GM19351 (cell line): ENCODE results near the gene WDR18.
"Not testable (repeated sequence)": the region's sequence is repeated elsewhere in the genome, so short reads cannot be mapped to it uniquely, and the experiment has no call there.

Experiments
- ATAC-seq: cut with Tn5 transposase; IDR thresholded peaks from one replicate; pipeline ENCODE4 v1.9.1; 2021; ENCODE audit warnings: mild to moderate bottlenecking, moderate library complexity; ENCODE audit not compliant: unreplicated experiment

Gene WDR18

DNA sequence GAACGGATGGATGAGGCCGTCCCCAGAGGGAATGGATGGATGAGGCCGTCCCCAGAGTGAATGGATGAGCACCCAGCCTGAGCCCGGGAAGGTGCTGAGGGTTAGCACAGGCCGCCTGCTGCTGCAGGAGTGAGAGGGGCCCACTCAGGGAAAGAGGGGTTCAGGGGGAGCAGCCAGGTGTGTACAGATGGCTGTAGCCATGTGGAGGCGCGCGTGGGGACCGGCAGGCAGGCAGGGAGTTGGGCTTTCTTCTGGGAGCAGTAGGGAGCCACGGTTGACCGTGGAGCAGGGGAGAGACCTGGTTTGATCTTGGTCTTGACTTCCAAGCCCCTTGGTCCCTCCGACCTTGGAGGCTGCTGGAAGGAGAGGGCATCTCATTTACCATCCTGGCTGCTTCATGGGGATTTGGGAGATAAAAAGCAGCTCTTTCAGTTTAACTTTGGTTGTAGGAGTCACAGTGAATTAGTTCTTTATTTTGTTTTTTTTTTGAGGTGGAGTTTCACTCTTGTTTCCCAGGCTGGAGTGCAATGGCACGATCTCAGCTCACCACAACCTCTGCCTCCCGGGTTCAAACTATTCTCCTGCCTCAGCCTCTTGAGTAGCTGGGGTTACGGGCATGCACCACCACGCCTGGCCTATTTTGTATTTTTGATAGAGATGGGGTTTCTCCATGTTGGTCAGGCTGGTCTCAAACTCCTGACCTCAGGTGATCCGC lies 33.6 kb upstream of the WDR18 start:
- ATAC-seq: no peak

DNA sequence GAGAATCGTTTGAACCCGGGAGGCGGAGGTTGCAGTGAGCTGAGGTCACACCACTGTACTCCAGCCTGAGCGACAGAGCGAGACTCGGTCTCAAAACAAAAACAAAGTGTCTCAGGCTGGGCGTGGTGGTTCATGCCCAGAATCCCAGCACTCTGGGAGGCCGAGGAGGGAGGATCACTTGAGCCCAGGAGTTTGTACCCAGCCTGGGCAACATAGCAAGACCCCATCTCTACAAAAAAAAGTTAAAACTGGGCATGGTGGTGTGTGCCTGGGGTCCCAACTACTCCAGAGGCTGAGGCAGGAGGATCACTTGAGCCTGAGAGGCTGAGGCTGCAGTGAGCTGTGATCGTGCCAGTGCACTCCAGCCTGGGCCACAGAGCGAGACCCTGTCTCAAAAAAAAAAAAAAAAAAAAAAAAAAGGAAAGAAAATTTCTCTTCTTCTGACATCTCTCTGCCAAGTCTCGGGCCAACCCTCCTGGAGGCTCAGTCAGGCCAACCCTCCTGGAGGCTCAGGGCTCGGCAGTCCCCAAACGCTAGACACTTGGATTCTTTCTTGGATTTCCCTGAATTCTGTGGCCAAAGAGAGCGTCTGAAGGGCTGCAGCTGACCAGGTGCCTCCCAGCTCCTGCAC lies 32.0 kb upstream of the WDR18 start:
- ATAC-seq: no peak

DNA sequence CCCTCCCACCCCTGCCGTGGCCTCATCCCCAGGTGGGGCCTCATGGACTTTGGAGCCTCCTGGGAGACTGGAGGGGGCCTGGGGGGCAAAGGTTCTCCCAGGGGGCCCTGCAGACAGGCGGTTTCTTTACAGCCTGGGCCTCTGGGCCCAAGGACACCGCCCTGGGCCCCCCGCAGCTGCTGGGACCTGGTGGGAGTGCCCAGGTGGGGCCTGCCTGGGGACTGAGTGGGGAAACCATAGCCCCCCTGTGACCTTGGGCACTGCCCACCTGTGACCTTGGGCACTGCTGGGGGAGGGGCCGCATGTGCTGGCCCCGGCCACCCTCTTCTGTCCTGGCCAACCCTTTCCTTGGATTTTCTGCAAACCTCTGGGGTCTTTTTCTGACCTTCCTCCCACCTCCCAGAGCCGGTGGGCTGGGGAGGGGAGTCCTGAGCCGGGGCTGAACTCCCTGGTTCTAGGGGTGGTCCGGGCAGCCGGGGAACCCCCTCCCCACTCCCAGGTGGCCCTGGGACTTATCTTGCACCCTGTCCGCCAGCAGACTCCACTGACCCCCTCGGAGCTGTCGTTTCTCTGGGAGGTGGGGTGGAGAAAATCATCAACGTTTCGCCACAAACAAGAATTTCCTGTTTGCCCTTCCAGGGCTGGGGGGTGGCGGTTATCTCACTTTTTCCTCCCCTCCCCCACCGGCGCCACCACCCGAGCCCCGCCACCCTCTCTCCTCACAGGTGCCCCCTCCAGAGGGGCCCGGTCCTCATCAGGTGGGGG lies 31.3 kb upstream of the WDR18 start:
- no peak for ATAC-seq

- no peak for ATAC-seq
Observed at GRCh38 chr19:953445-954271, 30.5 kb upstream of the WDR18 start.

- no peak for ATAC-seq
Observed at GRCh38 chr19:954272-954671, 29.9 kb upstream of the WDR18 start.

DNA sequence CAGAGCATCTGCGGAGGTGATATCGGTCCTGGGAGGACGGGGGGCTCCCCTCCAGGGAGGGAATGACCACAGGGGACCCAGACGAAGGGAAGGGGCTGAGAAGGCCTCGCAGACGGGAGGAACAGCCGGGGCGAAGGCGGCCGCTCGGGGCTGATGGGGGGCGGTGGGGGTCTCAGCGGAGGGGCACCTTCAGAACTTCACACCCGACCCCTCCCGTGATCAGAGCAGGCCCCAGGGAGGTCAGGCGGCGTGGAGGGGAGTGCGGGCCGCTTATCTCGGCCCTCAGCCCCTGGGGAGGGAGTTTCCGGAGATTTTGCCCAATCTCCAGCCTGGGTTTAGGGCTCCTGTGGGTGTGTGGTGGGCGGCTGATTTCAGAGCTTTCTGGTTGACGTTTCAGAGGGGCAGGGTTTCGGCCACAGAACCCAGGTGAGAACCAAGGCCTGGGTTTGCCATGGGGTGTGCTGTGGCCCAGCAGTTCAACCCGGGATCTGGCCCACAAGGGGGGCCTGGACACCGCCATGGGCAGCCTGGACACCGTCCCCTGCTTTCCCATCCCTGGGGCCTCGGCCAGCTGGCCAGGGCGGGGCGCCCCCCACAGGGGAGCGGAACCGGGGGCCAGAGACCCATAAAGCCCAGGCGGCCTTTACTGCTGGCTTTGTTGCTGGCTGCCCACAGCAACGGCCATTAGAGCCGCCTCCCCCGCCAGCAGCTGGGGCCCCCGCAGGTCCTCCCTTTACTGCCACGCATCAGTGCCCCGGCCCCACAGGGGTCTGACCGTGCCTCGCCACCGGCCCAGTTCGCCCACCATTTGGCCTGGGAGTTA lies 29.3 kb upstream of the WDR18 start:
- ATAC-seq: no peak

GRCh38 chr19:955803-956765 lies 28.1 kb upstream of the WDR18 start:
- ATAC-seq: no peak

DNA sequence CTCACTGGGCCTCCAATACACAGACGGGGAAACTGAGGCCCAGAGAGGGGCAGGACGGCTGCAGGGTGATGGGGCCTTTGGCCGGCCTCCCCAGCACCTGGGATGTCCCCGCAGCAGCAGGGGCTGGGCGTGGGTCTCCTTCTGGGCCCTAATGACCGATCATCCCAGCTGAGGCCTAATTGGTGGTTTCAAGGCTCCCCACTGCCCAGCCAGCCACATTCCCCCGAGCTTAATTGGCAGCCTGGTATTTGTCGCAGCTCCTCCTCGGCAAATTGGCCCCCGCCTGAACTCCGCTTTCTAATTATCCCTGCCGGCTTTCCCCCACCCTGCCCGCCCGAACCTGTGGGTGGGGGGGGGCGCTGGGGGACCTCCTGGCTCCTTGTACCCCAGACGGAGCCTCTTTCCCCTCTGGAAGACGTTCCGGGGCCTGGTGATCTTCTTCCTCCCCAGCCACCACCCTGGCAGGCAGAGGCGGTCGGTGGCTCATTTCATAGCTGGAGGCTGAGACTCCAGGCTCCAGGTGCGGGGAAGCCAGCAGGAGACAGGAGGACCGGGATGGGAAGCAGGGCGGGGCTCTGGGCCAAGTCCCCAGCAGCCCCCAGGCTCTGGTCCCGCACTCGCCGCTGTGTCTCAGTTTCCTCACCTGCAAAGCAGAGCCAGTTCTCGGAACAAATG lies 27.2 kb upstream of the WDR18 start:
- no peak for ATAC-seq

GRCh38 chr19:957578-957977 lies 26.6 kb upstream of the WDR18 start:
- ATAC-seq: not testable (repeated sequence)

- ATAC-seq: no peak
Observed at GRCh38 chr19:958967-959855, 24.9 kb upstream of the WDR18 start.

GRCh38 chr19:960020-960419 lies 24.1 kb upstream of the WDR18 start:
- no peak for ATAC-seq

DNA sequence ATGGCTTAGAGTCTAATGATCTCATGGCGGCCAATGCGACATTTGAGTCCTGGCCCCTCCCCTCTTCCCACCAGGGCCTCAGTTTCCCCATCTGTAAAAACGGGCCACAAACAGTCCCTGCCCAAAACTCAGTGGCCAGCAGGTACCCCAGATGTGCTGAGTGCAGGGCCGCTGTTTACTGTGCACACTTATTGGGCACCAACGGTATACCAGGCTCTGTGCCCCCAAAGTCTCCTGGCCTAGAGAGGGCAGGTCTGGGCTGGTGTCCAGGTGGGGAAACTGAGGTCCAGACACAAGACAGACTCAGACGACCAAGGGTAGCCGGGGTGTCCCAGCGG lies 23.6 kb upstream of the WDR18 start:
- no peak for ATAC-seq

DNA sequence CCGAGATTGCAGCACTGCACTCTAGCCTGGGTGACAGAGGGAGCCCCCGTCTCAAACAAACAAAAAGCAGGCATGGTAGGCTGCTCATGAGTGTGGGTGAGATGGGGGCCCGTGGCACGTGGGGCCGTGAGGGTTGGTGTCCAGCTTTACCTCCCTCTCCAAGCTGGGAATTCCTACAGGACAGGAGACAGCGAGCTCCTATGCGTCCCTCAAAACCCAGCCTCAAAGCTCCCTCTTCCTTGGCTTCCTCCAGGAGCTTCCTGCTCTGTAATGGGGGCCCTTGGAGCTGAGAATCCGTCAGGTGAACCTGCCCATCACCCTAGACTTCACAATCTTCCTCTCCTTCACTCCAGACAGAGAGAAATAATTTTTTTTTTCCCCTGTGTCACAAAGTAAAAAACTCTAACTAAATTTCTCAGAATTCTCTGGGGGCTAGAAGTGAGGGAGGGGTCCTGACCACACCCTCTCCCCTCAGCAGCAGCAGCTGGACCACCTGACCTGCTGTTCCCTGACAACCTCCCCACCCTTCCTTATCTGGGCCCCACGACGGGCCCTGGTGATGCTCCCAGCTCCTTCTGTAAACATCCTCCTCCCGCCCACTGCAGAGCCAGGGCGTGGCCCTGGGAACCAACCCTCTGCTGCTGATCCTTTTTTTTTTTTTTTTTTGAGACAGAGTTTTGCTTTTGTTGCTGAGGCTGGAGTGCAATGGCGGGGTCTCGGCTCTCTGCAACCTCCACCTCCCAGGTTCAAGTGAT lies 22.1 kb upstream of the WDR18 start:
- no peak for ATAC-seq

- ATAC-seq: no peak
Observed at GRCh38 chr19:962683-963400, 21.3 kb upstream of the WDR18 start.

DNA sequence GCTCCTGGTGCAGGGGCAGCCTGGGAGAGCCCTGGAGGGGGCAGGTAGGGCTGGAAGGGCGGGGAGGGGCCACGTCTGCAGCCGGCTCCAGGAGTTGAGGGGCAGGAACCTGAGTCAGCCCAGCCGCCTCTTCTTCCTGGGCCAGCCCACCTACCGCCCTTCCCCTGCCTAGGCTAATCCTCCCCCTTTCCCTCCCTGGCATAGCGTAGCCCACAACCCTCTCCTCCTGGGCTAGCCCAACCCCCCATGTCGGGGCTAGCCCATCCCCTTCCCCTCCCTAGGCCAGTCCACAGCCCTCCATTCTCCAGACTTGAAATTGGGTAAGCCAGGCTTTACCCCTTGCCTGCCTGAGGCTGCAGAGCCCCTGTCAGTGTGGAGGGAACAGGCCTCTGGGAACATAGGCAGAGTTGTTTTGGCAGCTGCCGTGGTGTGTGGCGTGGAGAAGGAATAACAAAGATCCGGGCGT lies 20.6 kb upstream of the WDR18 start:
- no peak for ATAC-seq

GRCh38 chr19:964116-964520 lies 20.0 kb upstream of the WDR18 start:
- ATAC-seq: no peak
